MM.1S (cell line): ENCODE results near the gene EEF1AKMT1.

ENCODE experiments used
- CTCF ChIP-seq: fragments of 300-600 bp; sonication (generic); IDR thresholded peaks from 2 replicates; pipeline ENCODE4 v1.5.1; 2016; ENCODE audit warnings: antibody characterized with exemption, low read length, mixed read lengths
- EZH2 ChIP-seq: fragments of 300-600 bp; sonication (generic); optimal IDR thresholded peaks from 2 replicates; pipeline ENCODE3; 2017; ENCODE audit warnings: low read depth, mild to moderate bottlenecking, antibody characterized with exemption, low read length, mixed read lengths
- EZH2phosphoT487 ChIP-seq: fragments of 300-600 bp; sonication (generic); IDR thresholded peaks from 2 replicates; pipeline ENCODE4 v1.6.1; 2018; ENCODE audit warnings: antibody characterized with exemption, low read length

GRCh38 chr13:20691616-20692015 is 82.1 kb downstream of the EEF1AKMT1 start:
- no peak for TF ChIP-seq CTCF
- no peak for TF ChIP-seq EZH2
- no peak for TF ChIP-seq EZH2phosphoT487
